HG02798 (cell line): ENCODE results near the gene LRRC4B.

Experiments used
- ATAC-seq: cut with Tn5 transposase; IDR thresholded peaks from one replicate; pipeline ENCODE4 v1.9.1; 2021; ENCODE audit warnings: mild to moderate bottlenecking; ENCODE audit not compliant: unreplicated experiment, poor library complexity

The LRRC4B gene

DNA sequence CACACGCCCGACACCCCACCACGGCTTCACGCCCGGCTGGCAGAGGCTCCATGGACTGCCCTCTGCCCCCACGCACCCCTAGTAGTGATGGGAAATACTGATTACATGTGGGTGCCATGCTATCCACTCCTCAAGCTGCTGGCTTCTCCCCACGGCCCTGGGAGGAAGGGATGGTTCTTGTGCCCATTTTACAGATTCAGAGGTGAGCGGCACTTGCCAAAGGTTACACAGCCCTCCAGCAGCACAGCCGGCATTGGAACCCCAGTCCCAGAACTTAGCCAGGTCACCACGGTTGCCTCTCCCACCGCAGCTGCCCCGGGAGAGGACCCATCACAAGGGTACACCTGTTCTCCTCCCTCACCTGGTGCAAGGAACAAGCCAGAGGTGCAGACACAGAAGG, 13.2 kb downstream of the LRRC4B start:
- no peak for ATAC-seq

DNA sequence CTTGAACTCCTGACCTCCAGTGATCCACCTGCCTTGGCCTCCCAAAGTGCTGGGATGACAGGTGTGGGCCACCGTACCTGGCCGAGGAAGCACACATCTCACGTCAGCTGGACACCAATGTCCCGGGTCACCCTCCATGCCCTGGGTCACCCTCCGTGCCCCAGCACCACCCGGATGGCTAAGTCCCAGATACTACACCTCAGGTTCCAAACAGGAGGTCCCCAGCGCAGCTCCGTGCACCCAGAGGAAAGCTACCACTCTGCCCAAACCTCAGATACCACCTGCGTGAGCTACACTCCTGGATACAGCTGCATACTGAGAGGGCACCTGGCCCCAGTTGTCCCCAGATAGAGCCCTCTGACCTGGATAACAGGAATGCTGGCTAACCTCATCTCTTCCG, 14.0 kb downstream of the LRRC4B start:
- no peak for ATAC-seq

DNA sequence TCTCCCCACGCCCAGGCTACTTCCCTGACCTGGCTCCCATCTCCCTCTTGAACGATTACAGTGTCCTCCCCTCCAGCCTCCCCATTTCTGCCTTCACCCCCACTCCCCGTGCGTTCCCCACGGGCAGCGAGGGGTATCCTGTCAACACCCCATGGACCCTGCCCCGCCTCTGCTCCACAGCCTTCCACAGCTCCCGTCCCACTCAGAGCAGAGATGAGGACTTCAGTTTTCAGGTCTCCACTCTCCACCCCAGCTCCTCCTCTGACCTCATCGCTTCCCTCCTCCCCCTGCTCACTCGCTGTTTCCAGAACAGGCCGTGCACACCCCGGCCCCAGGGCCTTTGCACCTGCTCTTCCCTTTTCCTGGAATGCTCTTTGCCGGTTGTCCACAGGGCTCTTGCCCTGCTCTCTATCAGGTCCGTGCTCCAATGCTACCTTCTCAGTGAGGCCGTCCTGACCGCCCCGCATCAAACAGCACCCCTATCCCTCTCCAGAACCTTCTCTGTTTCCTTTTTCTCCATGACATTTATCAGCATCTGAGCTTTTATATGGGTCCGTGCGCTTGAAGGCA, 15.0 kb downstream of the LRRC4B start:
- ATAC-seq, result no peak

DNA sequence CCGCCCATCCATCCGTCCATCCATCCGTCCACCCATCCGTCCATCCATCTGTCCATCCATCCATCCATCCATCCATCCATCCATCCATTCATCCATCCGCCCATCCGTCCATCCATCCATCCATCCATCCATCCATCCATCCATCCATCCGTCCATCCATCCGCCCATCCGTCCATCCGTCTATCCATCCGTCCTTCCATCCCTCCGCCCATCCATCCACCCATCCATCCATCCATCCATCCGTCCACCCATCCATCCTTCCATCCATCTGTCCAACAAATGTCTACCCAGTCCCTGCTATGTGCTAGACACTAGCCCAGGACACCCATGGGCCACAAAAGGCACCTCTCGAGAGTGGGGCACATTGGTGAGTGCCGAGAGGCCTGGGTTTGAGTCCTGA, 15.7 kb downstream of the LRRC4B start:
- ATAC-seq, result no peak

DNA sequence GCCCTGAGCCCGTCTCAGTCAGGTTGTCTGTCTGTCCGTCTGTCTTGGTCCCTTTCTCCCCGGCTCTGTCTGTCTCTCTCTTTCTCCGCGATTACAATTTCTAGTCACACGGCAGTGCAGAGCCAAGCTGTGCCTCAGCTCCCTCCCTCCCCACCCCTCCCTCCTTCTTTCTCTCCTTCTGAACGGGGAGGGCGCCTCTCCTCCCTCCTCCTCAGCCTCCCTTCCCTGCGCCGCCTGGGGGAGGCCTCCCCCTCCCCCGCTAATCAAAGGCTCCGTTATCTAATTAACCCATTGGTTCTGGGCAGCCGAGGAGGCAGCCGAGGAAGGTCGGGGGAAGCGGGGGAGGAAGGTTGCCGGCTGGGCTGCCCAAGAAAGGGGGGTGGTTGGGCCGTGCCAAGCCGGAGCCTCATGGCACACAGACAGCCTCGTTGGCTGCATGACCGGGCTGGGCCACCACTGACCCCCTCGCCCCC, 16.5 kb downstream of the LRRC4B start:
- no peak for ATAC-seq

DNA sequence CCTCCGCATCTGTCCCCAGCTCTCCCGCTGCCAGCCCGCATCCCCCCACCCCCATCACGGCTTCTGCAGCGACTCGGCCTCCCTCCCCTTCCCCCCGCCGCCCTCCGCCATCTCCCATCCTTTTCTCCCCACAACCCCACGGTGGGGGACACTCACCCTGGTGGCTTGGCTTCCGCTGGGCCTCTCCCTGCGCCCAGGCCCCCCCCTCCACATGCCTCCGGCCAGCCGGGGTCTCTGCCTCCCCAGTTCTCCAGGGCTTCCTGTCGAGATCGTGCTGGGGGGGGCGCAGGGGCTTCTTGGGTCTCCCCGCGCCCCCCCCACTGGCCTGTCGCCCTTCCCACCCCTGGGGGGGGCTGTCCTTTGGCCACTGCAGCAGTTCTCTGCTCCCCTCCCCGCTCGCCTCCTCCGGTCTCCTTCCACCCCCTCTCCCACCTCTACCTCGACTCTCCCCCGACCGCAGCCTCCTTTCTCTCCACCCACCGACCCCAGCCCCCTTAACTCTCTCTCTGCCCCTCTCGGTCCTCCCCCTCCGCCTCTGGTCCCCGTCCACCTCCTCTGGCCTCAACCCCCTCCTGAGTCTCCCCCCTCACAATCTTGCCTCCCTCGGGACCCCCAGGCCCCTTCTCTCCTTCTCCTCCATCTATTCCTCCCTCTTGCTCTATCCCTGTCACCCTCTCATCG, 17.1 kb downstream of the LRRC4B start:
- no peak for ATAC-seq

DNA sequence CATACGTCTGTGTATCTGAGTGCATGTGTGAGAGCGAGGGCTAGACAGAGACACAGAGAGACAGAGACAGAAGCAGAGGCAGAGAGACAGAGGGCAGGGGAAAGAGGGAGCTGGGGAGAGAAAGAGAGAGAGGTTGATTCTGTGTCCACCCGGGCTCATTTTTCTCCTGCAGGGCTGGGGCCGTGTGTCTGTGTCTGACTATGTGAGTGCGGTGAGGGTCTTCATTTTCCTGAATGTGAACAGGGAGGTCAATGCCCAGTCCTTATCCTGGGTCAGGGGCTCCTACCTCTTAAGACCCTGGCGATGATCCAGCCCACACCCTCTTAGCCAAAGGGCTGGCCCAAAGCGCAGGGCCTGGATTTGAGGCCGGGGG, 17.7 kb downstream of the LRRC4B start:
- no peak for ATAC-seq

DNA sequence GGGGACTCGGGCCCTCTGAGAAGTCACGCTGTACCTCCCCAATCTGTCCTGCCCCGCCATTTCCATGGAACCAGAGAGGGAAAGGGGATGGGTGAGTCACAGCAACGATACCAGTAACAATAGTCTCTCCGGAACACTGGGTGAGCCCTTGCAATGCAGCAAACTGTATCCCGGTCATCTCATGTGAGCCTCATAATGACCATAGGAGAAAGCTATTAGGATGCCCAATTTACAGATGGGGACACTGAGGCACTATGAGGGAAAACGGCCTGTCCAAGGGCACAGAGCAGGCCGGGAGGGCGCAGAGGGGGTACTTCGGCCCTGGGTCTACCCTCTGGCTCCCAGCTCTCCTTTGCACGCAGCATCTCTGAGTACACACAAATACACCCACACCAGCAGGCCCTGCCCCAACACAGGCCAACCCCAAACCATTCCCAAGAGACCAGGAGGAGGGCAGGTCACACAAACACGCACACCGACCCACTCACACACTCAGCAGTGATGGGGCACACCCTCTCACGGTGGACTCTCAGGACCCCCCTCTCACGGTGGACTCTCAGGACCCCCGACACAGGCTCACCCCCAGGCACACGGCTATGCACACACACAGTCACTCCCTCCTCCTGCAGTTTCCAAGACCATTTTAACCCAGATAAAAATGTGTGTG, 18.2 kb downstream of the LRRC4B start:
- no peak for ATAC-seq

DNA sequence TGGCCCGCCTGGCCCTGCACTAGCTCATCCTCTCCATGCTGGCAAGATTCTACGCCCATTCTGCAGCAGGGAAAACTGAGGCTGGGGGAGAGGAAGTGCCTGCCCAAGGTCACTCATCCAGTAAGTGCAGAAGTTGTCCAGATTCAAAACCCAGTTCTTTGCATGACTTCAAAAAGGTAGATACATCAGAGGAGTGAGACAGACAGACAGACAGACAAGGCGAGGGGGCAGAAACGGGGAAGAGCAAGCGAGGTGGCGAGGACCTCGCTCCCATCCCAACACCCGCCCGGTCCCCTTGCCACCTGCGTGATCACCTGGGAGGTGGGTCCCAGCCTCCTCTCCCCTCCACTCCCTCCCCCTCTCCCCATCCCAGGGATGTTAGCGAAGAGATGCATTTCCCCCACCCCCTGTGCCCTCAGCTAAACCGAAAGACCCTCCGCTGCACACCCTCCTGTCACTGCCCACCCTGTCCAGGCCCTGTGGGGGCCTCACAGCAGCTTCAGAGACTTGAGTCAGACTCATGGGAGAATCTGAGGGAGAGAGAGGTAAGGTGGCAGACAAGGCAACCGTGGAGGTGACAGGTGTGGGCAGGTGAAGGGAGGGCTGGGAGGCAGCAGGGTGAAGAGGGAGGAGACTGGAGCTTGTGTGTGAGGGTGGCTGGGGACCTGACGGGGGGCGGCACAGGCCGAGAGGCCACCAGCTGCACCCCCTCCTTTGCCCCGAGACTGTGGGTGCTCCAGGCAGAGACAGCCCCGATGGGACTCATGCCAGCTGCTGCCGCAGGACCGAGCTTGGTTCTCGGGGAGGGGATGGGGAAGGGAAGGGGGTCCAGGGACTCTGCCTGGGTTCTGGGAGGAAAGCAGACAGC, 18.9 kb downstream of the LRRC4B start:
- ATAC-seq, result no peak

DNA sequence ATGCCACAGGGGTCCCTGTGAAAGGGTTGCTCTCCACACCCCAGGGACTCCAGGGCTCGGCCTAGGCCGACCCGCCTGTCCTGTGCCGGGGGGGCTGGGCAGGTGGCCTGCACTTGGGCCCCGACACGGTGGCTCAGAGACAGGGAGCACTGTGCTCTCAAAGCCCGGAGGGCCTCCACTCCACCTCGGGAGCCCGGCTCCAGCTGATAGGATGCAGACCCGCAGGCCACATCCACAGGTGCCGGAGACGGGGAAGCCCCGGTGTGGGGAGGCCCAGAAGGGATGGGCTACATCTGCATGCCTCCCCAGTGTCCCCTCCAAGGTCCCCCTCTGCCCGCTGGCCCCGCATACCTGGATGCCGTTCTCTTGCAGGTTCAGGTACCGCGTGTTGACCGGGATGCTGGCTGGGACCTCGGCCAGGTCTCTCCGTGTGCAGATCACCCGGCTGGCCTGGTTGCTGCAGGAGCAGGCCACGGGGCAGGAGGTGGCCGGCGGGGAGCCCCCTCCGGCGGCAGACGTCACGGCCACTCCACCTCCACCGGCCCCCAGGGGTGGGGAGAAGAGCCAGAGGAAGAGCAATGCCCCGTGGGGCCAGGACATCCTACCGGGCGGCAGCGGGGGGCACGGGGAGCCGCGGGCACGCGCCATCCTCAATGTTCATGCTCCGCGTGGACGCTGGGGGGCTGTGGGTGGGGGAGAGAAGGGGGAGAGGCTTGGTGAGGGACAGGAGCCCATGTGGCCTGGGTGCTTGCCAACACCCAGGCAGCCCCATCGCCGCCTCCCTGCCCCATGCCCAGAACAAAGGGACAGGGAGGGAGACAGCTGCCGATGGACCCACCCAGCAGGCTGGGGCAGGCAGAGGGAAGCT, 19.8 kb downstream of the LRRC4B start:
- ATAC-seq, result no peak

DNA sequence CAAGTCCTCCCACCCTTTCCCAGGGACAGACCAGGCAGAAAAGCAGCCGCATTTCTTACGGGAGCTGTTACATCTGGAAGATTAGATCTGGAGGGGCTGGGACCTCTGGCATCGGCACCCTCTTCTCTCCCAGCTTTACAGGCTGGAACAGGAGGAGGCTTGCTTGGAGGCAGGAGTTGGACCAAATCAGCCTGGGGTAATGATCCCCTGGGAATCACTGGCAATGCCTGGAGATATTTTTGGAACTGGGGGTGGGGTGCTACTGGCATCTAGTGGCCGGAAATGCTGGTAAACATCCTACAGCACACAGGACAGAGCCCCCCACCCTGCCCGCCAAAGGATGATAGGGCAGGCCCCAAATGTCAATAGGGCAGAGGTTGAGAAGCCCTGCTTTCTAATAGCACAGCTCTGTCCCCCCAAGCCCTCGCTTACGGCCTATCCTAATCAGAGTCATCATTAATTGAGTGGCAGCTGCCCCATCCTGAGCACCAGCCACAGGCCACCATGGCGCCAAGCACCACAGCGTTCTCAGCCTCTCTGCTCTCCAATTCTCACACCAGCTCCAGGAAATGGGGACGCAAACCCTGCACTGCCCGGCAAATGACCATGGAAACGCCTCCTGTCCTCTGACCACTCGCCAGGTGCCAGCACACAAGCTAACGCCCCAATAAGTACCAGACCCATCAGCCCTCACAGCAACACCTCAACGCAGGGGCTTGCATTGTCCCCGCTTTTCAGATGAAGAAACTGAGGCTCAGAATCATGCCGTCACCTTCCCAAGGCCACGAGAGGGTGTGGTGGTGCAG, 20.6 kb downstream of the LRRC4B start:
- no peak for ATAC-seq

DNA sequence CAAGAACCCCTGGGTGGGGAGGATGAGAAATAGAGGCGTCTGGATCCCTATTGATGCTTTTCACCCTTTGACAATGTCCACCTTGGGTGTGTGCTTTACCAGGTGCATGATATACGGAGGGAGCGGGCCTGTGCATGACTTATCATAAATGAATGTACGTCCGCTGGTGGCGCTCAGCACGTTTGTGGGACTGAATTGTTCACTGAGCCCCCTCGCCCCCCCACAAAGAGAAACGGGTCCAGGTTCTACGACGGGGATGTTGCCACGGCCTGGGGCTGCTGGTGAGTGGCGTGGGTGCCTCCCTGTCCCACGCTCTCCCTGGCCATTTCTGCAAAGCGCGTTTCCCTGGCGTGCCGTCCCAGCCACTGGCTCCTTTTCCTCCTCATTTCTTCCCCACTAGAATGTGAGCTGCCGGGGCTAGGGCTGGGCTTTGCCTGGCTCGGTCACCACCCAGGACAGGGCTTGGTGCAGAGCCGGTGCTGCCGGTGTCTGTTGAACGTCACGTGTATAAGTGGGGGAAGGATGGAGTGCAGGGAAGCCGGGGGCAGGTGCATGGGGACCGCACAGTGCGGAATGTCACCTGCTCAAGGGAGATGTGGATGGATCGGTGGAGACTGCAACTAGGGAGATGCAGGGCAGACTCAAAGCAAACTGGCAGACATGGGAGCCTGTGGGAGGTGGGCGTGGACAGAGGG, 21.6 kb downstream of the LRRC4B start:
- no peak for ATAC-seq

DNA sequence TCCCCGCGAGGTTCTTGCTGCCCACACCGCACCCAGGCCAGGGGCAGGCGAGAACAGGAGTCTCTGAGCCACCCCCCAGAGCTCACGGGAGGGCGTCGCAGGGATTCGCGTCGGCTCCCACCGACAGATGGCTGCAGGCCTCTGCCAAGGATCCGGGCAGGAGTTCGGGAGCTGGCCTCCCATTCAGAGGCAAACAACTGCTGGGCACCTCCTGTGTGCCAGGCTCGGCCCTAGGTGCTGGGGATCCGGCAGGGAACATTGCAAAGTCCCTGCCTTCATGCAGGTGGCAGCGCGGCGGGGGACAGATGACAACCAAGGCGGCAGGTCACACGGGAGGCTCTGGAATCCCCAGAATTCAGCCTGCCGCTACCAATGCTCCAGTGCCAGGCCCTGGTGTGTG, 25.3 kb downstream of the LRRC4B start:
- ATAC-seq, result no peak

DNA sequence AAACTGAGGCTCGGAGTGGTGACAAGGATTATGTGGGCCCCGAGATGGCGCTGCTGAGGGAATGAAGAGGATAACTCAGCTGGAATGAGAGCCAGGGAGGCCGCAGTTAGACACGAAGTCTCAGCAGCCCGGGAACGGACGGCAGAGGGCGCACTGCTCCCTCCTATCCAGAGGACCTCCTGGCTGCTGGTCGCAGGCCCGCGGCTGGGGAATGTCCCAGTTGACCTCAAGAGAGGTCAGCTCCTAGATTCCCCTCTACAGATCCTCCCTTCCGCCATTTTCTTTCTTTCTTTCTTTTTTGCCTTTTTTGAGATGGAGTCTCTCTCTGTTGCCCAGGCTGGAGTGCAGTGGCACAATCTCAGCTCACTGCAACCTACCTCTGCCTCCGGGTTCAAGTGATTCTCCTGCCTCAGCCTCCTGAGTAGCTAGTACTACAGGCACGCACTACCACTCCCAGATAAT, 30.4 kb downstream of the LRRC4B start:
- no peak for ATAC-seq

DNA sequence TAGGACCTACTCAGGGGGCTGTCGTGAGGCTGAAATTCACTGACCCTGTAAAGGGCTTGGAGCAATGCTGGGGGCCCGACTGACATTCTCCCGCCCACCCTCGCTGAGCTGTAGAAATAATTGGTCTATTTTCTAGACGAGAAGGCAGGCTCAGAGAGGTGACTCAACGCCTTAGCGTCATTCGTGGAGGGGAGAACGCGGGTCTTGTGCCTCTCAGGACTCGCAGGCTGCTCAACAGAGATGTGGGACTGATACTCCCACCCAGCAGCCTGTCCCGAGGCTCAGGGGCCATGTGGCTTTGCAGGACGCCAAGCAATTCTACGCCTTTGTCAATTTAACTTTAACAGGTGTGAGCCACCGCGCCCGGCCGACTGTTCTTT, 30.9 kb downstream of the LRRC4B start:
- no peak for ATAC-seq

DNA sequence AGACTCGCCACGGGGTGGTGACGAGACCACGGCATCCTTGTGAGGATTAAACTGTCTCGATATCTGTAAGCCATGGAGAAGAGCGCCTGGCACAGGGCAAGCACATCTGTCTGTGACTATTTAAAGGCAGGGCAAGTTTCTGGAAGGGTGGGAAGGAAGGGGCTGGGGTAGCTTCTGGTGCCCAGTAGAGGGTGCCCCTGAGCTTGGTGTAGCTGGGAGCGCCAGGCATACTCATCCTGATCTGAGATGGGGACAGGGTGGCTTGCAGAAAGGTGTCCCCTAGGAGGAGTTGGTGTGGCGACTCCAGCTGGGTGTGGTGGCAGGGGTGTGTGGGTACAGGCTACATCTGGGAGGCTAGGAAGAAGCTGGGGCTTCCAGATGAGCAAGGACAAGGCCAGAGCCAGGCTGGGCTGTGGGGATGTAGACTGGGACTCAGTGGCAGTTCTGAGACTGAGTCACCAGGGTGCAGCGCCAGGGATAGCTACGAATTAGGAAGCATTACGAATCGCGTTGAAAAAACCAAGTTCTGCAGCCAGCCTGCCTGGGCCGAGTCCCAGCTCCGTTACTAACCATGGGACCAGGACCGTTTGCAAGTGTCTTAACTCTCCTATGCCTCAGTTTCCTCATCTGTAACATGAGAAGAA, 31.5 kb downstream of the LRRC4B start:
- no peak for ATAC-seq

DNA sequence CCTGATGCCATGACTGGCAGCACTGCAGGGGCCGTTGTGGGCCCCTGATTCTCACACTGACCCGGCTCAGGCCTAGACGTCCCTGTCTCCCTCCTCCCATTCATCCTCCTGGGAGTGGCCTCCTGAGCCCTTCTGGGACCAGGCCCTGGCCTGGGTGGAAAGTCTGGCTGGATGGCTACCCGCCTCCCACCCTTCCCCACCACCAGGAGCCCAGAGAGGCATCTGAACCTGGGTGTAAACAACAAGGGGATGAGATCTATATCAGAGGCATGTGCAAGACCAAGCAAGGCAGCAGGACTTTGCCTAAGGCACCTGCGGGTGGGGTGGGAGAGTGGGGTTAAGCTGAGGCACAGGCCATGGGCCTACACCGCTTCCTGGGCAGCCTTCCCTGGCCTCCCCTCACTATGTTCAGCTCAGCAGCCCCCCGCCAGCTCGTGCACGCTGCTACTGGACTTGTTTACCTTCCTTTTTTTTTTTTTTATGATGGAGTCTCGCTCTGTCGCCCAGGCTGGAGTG, 32.5 kb downstream of the LRRC4B start:
- ATAC-seq, result no peak

DNA sequence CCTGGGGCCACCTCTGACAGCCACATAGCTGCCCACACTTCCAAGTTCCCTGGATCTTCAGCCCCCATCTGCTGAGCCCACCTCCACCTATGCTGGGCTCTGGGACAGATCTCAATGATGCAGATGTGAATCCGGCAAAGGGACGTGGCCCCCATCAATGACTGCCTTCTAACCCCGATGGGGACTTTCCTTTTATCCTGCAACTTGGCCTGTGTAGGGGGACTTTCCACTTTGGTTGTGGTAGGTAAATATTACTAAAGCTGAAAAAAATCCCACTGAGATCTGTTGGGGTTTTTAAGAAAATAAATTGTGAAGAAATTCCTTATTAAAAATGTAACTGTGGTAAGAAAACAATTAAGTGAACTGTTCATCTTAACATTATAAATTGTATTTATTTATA, 33.8 kb downstream of the LRRC4B start:
- ATAC-seq, result no peak
